ENCODE results near the gene GATM.

- TF ChIP-seq, protein P1, sequence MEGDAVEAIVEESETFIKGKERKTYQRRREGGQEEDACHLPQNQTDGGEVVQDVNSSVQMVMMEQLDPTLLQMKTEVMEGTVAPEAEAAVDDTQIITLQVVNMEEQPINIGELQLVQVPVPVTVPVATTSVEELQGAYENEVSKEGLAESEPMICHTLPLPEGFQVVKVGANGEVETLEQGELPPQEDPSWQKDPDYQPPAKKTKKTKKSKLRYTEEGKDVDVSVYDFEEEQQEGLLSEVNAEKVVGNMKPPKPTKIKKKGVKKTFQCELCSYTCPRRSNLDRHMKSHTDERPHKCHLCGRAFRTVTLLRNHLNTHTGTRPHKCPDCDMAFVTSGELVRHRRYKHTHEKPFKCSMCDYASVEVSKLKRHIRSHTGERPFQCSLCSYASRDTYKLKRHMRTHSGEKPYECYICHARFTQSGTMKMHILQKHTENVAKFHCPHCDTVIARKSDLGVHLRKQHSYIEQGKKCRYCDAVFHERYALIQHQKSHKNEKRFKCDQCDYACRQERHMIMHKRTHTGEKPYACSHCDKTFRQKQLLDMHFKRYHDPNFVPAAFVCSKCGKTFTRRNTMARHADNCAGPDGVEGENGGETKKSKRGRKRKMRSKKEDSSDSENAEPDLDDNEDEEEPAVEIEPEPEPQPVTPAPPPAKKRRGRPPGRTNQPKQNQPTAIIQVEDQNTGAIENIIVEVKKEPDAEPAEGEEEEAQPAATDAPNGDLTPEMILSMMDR (IDR thresholded peaks at IDR 0.05), result no peak
- TF ChIP-seq POLR2A (IDR thresholded peaks at IDR 0.05), result no peak
Observed at GRCh38 chr15:45340429-45340828, 37.9 kb downstream of the GATM start.

Measured in adrenal gland (tissue), 5 donors.